Cerebellar cortex (tissue), 1 donor: ENCODE measurements around the gene PPM1G.

Experiments
- DNase-seq: peaks from one replicate; pipeline ENCODE4 v3.0.0-alpha.2; 2015; ENCODE audit warnings: low spot score

Gene PPM1G

GRCh38 chr2:27412419-27413152 lies 3.2 kb upstream of the PPM1G start:
- no peak for DNase-seq

- no peak for DNase-seq
These were observed 630 bp downstream of the PPM1G start for GRCh38 chr2:27408601-27409320.

- DNase-seq: peak; percentile 66
These were observed 1.4 kb downstream of the PPM1G start for GRCh38 chr2:27407798-27408491.

- no peak for DNase-seq
These were observed 8.8 kb downstream of the PPM1G start for GRCh38 chr2:27400348-27401135.

- no peak for DNase-seq
These were observed 10.4 kb downstream of the PPM1G start for GRCh38 chr2:27398962-27399361.

- DNase-seq: no peak
These were observed 16.2 kb downstream of the PPM1G start for GRCh38 chr2:27393225-27393624.

- no peak for DNase-seq
These were observed 18.3 kb downstream of the PPM1G start for GRCh38 chr2:27390822-27391679.

- no peak for DNase-seq
These were observed 27.7 kb downstream of the PPM1G start for GRCh38 chr2:27381577-27382181.

- DNase-seq: peak; percentile 96
These were observed 28.5 kb downstream of the PPM1G start, which contains the start of gene ZNF513 for GRCh38 chr2:27380626-27381545. Gene ZNF513 (minus strand): TSS chr2:27380734. CDS start chr2:27380526, 208 bp downstream.

GRCh38 chr2:27379836-27380625 lies 29.4 kb downstream of the PPM1G start:
- peak; percentile 48 for DNase-seq

GRCh38 chr2:27379383-27379835 lies 30.0 kb downstream of the PPM1G start:
- no peak for DNase-seq

GRCh38 chr2:27378809-27379290 lies 30.5 kb downstream of the PPM1G start:
- no peak for DNase-seq

GRCh38 chr2:27378096-27378808 lies 31.1 kb downstream of the PPM1G start:
- DNase-seq: no peak

- DNase-seq: no peak
These were observed 31.7 kb downstream of the PPM1G start for GRCh38 chr2:27377618-27378095.

- DNase-seq: no peak
These were observed 32.3 kb downstream of the PPM1G start for GRCh38 chr2:27376866-27377617.

GRCh38 chr2:27376151-27376865 lies 33.1 kb downstream of the PPM1G start:
- DNase-seq: no peak
